ENCODE data around the gene TIMM17A.
"Not testable (repeated sequence)": the region's sequence is repeated elsewhere in the genome, so short reads cannot be mapped to it uniquely, and the experiment has no call there.

Gene TIMM17A

GRCh38 chr1:202014915-202015661 lies 59.8 kb downstream of the TIMM17A start:
- DNase-seq = no peak

- no peak for DNase-seq
Observed at GRCh38 chr1:202015662-202015937, 60.3 kb downstream of the TIMM17A start.

- DNase-seq = no peak
Observed at GRCh38 chr1:202016022-202016810, 60.9 kb downstream of the TIMM17A start.

- DNase-seq = no peak
Observed at GRCh38 chr1:202016811-202017748, 61.8 kb downstream of the TIMM17A start.

- DNase-seq = peak; percentile 43
Observed at GRCh38 chr1:202017749-202018467, 62.6 kb downstream of the TIMM17A start.

- peak; percentile 51 for DNase-seq
Observed at GRCh38 chr1:202018468-202019234, 63.3 kb downstream of the TIMM17A start.

GRCh38 chr1:202019235-202019558 lies 63.9 kb downstream of the TIMM17A start:
- DNase-seq = not testable (repeated sequence)
